ENCODE data around the gene MRPL46.
"Not testable (repeated sequence)": the region's sequence is repeated elsewhere in the genome, so short reads cannot be mapped to it uniquely, and the experiment has no call there.

The MRPL46 gene

DNA sequence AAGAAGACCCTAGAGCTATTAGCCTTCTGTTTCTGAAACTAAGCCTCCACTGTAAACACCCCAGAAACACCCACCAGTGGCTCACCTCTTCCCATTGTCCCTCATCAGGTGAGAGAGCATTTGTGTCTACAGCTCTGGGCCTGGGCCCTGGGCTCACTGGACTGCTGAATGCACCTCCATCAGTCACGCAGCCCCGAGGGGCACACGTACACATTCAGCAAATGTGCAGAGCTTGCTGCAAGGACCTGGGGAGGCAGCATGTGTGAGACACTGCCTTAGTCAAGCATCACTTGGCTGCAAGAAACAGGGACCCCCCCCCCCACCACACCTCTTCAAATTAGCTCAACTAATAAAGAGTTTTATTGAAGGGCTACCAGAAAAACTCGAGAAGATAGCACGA, 29.0 kb downstream of the MRPL46 start:
- DNase-seq, result no peak

- DNase-seq, result not testable (repeated sequence)
These were observed 33.1 kb downstream of the MRPL46 start for GRCh38 chr15:88434106-88434505.

DNA sequence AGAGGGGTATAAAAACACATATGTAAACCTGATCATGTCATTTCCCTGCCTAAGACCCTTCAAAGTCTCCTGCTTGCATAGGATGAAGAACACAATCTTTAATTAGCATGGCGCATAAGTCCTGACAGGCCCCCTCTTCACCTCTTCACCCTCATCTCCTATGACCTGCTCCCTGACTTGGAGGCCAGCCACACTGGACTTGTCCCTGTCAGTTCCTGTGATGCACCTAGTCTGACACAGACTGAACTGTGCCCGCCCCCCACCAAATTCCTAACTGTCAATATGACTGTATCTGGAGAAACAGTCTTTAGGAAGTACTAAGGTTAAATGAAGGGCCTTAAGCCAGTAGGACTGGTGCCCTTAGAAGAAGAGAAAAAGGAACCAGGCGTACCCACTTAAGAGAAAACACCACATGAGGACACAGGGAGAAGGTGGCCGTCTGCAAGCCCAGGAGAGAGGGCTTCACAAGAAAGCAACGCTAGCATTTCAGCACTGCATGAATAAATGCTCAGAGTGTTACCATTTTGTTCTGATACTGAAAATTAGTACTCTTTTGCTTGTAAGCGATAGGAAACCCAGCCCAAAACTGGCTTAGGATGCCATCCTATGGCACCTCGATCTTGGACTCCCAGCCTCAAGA, 34.0 kb downstream of the MRPL46 start:
- no peak for DNase-seq

GRCh38 chr15:88431441-88431840, 35.7 kb downstream of the MRPL46 start:
- no peak for DNase-seq

- DNase-seq, result no peak
These were observed 37.1 kb downstream of the MRPL46 start for GRCh38 chr15:88430051-88430450.

- no peak for DNase-seq
These were observed 38.2 kb downstream of the MRPL46 start for GRCh38 chr15:88428805-88429605.

DNA sequence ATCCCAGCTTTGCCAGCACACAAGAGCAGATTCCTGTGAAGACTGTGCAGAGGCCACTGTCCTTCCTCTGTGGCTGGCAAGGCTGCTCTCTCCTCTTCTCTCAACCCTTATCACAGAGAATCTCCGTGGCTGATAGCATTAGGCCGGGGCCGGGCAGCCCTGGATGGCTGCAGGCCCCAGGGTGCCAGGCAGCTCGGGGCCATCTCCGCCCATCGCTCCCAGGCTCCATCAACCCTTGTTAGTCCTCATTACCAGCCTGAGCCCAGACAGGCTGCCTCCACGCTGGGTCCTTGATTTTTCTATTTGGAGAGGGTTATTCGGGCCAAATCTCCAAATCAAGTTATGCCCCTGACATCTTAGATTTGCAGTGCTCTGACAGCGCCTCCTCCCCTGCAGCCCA, 39.1 kb downstream of the MRPL46 start:
- DNase-seq, result no peak

GRCh38 chr15:88426304-88426703, 40.9 kb downstream of the MRPL46 start:
- DNase-seq, result no peak

DNA sequence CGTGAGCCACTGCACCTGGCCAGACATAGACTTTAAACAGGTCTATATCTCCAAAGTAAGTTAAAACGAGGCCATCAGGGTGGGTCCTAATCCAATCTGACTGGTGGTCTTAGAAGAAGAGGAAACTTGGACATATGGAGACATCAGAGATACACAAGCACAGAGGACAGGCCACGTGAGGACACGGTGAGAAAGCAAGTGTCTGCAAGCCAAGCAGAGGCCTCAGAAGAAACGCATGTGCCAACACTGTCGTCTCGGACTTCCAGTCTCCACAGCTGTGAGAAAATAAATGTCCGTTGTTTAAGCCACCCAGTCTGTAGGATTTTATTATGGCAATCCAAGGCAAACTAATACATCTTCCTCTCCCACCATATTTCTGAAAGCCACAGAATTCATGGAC, 43.9 kb downstream of the MRPL46 start:
- DNase-seq, result no peak

- DNase-seq, result no peak
These were observed 47.4 kb downstream of the MRPL46 start for GRCh38 chr15:88419830-88420229.
